ENCODE measurements around the gene CCT2.
"Not testable (repeated sequence)": the region's sequence is repeated elsewhere in the genome, so short reads cannot be mapped to it uniquely, and the experiment has no call there.

CCT2 gene

GRCh38 chr12:69588527-69588926 lies 3.3 kb downstream of the CCT2 start:
- DNase-seq (ENCODE audit: low spot score) = no peak

- no peak for DNase-seq (ENCODE audit: low spot score)
These were observed 3.8 kb downstream of the CCT2 start for GRCh38 chr12:69589082-69589481.

- no peak for DNase-seq (ENCODE audit: low spot score)
These were observed 10.4 kb downstream of the CCT2 start for GRCh38 chr12:69595689-69596088.

- no peak for DNase-seq (ENCODE audit: low spot score)
These were observed 13.0 kb downstream of the CCT2 start for GRCh38 chr12:69598174-69598753.

- DNase-seq (ENCODE audit: low spot score) = no peak
These were observed 15.5 kb downstream of the CCT2 start for GRCh38 chr12:69600804-69601203.

- no peak for DNase-seq (ENCODE audit: low spot score)
These were observed 16.9 kb downstream of the CCT2 start for GRCh38 chr12:69601962-69602685.

- DNase-seq (ENCODE audit: low spot score) = no peak
These were observed 17.7 kb downstream of the CCT2 start for GRCh38 chr12:69602954-69603353.

- DNase-seq (ENCODE audit: low spot score) = not testable (repeated sequence)
These were observed 18.3 kb downstream of the CCT2 start for GRCh38 chr12:69603556-69603955.

GRCh38 chr12:69604275-69604674 lies 19.0 kb downstream of the CCT2 start:
- not testable (repeated sequence) for DNase-seq (ENCODE audit: low spot score)

GRCh38 chr12:69608114-69608513 lies 22.9 kb downstream of the CCT2 start:
- no peak for DNase-seq (ENCODE audit: low spot score)

- DNase-seq (ENCODE audit: low spot score) = no peak
These were observed 24.9 kb downstream of the CCT2 start for GRCh38 chr12:69610126-69610525.

- no peak for DNase-seq (ENCODE audit: low spot score)
These were observed 25.5 kb downstream of the CCT2 start, which contains the start of gene LRRC10 for GRCh38 chr12:69610729-69611128. TSS of gene LRRC10 (minus strand) at chr12:69610907. CDS start at chr12:69610838, 69 bp downstream.

GRCh38 chr12:69613351-69613750 lies 28.1 kb downstream of the CCT2 start:
- DNase-seq (ENCODE audit: low spot score) = no peak

- DNase-seq (ENCODE audit: low spot score) = no peak
These were observed 30.8 kb downstream of the CCT2 start for GRCh38 chr12:69616025-69616424.

GRCh38 chr12:69619050-69619449 lies 33.8 kb downstream of the CCT2 start:
- DNase-seq (ENCODE audit: low spot score) = no peak

GRCh38 chr12:69620077-69620476 lies 34.8 kb downstream of the CCT2 start:
- DNase-seq (ENCODE audit: low spot score) = no peak

GRCh38 chr12:69620921-69621320 lies 35.7 kb downstream of the CCT2 start:
- no peak for DNase-seq (ENCODE audit: low spot score)

GRCh38 chr12:69621551-69621950 lies 36.3 kb downstream of the CCT2 start:
- DNase-seq (ENCODE audit: low spot score) = no peak

GRCh38 chr12:69623970-69624369 lies 38.7 kb downstream of the CCT2 start:
- DNase-seq (ENCODE audit: low spot score) = no peak

GRCh38 chr12:69627501-69627900 lies 42.2 kb downstream of the CCT2 start:
- DNase-seq (ENCODE audit: low spot score) = no peak

- no peak for DNase-seq (ENCODE audit: low spot score)
These were observed 44.9 kb downstream of the CCT2 start for GRCh38 chr12:69630191-69630590.

- no peak for DNase-seq (ENCODE audit: low spot score)
These were observed 47.8 kb downstream of the CCT2 start for GRCh38 chr12:69633061-69633460.

- peak; percentile 44 for DNase-seq (ENCODE audit: low spot score)
These were observed 54.2 kb downstream of the CCT2 start for GRCh38 chr12:69639400-69640016.
